GM12891 (cell line): ENCODE results near the gene KLRC3.

ENCODE experiments used
- POLR2AphosphoS5 ChIP-seq: IDR thresholded peaks from 2 replicates; pipeline ENCODE4 v1.6.1; 2011; ENCODE audit warnings: low read depth, low read length, control low read depth
- POU2F2 ChIP-seq: IDR thresholded peaks from 2 replicates; pipeline ENCODE4 v1.6.1; 2011; ENCODE audit warnings: low read depth, mild to moderate bottlenecking, control low read depth, low read length, moderate library complexity
- TAF1 ChIP-seq: IDR thresholded peaks from 2 replicates; pipeline ENCODE4 v1.6.1; 2011; ENCODE audit warnings: low read depth, low read length, control low read depth

DNA sequence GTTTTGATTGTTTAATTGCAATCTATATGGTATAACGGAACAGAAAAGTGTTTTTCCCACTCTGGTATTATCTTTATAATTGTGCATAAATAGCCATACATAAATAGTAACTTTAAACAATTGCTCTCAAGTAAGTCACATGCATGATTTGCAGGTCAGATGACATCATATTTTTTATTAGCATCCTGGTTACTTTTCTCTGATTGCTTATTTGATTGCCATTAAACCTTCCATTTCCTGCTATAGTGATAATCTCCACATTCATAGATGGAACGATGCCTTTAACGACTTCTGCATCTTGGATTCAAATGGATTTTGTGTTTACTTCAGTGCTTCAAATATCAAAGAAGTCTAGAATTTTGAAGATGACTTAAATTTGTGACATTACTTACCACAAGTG lies 27.1 kb downstream of the KLRC3 start:
- TF ChIP-seq POLR2AphosphoS5, result no peak
- TF ChIP-seq TAF1, result no peak
- no peak for TF ChIP-seq POU2F2
